Measurements from ENCODE around the gene ATG16L2.

- no peak for TF ChIP-seq CTCF (IDR thresholded peaks at IDR 0.05)
- TF ChIP-seq POLR2A (IDR thresholded peaks at IDR 0.05), result no peak
These were observed 33.2 kb upstream of the ATG16L2 start for GRCh38 chr11:72781063-72781312.

All from vagina (tissue), 2 donors.